ENCODE measurements around the gene SH3RF3.
A peak's percentile ranks its signal among the peaks of the same experiment; 100 is the strongest.
"Not testable (repeated sequence)": the region's sequence is repeated elsewhere in the genome, so short reads cannot be mapped to it uniquely, and the experiment has no call there.

SH3RF3 gene

GRCh38 chr2:109118321-109118720 is 10.7 kb upstream of the SH3RF3 start:
- DNase-seq: no peak
- ATAC-seq: no peak

GRCh38 chr2:109120166-109120565 is 8.8 kb upstream of the SH3RF3 start:
- DNase-seq: no peak
- no peak for ATAC-seq

GRCh38 chr2:109120686-109121085 is 8.3 kb upstream of the SH3RF3 start:
- DNase-seq, ATAC-seq: not testable (repeated sequence)

DNA sequence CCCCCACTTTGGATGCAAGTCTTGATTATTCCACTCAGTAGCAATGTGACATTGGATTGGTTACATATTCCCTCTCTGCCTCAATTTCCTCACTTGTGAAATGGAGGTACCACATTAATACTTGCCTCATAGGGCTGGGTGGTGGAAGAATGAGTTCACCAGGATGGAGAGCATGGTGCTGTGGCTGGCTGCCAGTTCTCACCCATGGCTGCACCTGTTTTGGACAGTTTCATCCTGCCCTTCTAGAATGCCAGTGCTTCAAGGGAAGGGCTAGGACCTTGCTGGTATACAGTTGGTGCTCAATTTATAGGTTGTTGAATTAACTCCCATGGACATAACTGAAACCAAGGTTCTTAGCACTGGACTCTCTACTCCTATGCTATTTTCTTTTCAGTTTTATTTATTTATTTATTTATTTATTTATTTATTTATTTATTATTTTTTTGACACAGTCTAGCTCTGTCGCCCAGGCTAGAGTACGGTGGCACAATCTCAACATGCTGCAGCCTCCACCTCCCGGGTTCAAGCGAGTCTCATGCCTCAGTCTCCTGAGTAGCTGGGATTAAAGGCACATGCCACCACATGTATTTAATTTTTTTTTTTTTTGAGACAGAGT is 5.3 kb upstream of the SH3RF3 start:
- DNase-seq: no peak
- ATAC-seq: no peak

DNA sequence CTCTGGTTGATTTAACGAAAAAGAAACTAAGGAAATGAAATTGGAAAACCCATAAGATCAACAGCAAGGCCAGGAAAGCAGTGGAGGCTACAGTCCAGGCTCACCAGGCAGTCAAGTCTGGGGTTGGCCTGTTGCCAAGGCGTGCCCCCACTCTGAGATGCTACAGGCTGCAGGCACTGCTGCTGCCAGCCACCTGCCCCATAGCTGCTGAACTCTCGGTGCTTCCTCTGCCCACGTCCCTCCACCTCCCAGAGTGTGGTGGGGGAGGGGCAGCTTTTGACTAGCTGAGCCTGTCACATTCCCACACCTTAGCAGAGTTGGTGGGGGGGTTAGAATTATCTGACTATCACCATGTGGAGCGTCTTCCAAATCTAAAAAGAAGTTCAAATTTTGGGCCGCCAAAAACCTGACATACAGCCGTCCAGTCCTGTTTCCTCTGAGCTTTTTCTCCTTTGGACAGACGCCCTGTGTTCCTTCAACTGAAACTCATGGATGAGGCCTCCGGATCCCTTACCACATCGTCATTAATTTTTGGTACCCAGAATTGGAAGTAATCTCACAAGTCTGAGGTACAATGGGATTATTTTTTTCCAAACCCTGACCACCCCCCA is 3.9 kb upstream of the SH3RF3 start:
- ATAC-seq (no peak), DNase-seq (no peak)

GRCh38 chr2:109125593-109126500 is 3.2 kb upstream of the SH3RF3 start:
- DNase-seq (no peak), ATAC-seq (no peak)

- ATAC-seq: no peak
- DNase-seq: no peak
These were observed 2.5 kb upstream of the SH3RF3 start for GRCh38 chr2:109126501-109126860.

DNA sequence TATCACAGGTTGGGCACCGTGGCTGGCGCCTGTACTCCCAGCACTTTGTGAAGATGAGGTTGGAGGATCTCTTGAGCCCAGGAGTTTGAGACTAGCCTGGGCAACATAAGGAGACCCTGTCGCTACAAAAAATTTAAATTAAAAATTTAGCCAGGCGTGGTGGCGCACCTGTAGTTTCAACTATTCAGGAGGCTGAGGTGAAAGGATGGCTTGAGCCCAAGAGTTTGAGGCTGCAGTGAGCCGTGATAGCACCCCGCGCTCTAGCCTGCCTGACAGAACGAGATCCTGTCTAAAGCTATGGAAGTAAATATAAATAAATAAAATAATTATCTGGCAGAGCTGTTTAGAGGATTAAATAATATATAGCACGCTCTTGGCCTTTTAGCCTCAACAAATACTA is 1.4 kb upstream of the SH3RF3 start:
- no peak for ATAC-seq
- no peak for DNase-seq

- peak; percentile 83 for DNase-seq
- ATAC-seq: peak; percentile 72
These were observed 873 bp upstream of the SH3RF3 start for GRCh38 chr2:109128048-109128615.

DNA sequence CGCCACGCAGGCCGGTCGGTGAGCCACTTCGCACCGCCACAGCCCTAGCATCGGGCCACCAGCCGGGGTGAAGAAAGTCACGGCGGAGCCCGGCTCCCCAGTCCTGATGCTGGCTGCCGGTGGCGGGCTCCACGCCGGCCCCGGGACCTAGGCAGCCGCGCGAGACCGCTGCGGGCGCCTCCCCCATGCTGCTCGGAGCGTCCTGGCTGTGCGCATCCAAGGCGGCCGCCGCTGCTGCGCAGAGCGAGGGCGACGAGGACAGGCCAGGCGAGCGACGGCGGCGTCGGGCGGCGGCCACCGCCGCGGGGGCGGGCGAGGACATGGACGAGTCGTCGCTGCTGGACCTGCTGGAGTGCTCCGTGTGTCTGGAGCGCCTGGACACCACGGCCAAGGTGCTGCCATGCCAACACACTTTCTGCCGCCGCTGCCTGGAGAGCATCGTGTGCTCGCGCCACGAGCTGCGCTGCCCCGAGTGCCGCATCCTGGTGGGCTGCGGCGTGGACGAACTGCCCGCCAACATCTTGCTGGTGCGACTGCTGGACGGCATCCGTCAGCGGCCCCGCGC is 433 bp downstream of the SH3RF3 start:
- ATAC-seq: peak; percentile 51
- no peak for DNase-seq

DNA sequence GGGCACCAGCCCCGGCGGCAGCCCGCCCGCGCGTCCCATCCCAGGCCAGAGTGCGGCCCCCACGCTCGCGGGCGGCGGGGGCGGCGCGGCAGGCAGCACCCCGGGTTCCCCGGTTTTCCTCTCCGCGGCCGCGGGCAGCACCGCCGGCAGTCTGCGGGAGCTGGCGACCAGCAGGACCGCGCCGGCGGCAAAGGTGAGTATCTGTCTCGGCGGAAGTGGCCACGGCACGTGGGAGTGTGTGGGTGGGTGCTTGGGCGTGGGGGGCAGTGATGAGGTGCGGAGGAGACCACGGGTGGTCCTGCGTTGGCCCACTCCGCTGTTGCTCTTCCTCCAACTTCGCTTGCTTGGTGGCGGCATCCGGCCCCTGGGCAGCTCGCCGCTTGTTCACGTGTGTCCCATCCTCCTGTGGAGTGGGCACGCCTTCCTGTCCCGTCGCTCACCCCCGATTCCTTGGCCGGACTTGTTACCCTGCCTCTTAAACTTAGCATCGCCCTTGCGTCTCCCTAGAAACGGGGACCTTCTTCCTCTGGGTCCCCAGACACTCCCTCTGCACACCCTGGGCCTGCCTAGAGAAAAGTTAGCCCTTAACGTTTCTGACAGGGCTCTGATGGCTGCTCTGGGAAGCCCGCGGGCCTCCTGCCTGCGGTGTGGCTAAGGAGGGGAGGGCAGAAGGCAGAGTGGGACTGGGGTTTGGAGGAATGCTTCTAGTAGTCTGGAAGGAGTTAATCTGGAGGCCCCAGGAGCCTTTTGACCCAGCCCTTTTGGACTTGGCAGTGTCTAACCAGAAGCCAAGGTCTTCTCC is 1.1 kb downstream of the SH3RF3 start:
- DNase-seq (peak; percentile 34), ATAC-seq (peak; percentile 4)

DNA sequence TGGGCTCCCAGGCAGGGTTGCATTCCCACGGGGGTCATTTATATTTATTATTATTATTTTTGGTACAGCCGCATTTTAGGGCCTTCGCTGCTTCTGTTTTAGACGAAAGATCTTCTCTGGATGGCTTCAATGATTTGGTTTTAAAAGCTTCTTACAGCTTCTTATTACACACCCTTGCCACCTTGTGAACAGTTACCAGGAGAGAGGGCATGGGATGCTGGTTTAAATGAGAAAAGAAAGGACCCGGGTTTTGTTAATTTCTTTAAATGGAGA is 1.7 kb downstream of the SH3RF3 start:
- ATAC-seq (no peak), DNase-seq (no peak)

DNA sequence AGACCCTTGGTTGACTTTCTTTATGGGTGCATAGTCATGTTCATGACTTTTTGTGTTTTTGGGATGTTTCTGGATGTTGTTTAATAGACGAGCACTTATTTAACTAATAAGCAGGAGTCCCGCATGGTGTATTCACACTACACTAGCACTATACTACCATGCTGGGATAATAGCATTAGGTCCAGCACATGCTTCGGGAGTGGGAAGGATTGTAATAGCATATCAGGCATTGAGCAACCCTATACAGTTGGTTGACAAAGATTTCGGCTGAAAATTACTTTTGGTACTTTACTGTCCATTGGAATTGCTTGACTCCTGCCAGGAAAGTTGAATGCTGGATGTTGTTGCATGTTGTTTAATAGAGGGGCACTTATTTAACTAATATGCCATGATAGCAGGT is 2.8 kb downstream of the SH3RF3 start:
- DNase-seq (no peak), ATAC-seq (no peak)

DNA sequence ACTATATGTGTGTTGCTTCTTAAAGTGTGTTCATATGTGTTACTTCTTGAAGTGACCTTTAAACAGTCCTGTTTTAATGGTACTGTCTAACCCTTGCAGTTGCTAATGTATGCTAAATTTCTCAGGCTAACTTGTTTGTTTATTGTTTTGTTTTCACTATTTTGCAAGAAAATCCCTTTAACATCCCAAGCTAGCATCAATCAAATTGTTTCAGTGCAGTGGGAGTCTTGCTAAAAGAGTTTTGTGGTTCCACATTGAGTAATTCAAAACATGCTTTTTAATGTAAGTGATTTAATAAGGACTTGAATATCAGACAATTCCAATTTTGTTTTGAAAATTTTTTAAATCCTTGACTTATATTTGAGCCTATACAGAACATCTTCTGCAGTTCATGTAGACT is 3.6 kb downstream of the SH3RF3 start:
- DNase-seq (no peak), ATAC-seq (no peak)

DNA sequence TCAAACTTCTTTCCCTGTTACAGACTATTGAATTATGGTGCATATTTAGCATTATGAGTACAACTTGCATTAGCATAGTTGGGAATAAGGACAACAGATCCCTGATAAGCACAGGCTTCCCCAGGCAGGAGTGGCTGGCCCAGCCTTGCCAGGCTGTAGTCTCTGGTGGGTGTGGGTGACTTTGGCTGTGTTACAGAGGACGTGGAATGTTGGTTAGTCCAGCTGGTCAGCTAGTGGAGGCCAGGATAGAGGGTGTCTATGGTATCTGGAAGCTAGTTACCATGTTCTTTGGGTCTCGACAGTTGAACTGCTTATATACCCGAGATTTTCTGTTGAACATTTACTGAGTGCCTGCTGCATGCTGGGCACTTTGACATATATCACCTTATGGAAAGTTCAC is 4.7 kb downstream of the SH3RF3 start:
- ATAC-seq (no peak), DNase-seq (no peak)

- DNase-seq (no peak), ATAC-seq (peak; percentile 32)
These were observed 5.8 kb downstream of the SH3RF3 start for GRCh38 chr2:109134741-109135358.

- no peak for ATAC-seq
- DNase-seq: no peak
These were observed 6.6 kb downstream of the SH3RF3 start for GRCh38 chr2:109135359-109136197.

DNA sequence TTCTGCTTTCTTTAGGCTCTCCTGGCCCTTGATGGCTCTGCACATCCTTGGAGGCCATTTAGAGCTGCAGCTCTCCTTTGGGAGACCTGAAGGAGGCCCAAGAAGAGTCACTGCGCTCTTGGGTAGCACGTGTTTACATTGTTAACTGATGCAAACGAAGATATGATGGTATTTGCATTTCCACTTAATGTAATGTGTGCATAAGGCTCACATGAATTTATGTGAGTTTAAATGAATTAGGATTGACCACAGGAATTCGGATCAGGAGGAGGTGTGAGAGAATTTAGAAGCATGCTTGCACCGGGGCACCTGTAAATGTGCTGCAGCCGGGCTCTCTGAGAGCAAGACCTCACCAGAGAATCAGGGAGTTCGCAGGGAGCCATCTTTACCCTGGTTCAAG is 7.5 kb downstream of the SH3RF3 start:
- ATAC-seq (no peak), DNase-seq (no peak)

- no peak for ATAC-seq
These were observed 8.6 kb downstream of the SH3RF3 start for GRCh38 chr2:109137616-109138015.

DNA sequence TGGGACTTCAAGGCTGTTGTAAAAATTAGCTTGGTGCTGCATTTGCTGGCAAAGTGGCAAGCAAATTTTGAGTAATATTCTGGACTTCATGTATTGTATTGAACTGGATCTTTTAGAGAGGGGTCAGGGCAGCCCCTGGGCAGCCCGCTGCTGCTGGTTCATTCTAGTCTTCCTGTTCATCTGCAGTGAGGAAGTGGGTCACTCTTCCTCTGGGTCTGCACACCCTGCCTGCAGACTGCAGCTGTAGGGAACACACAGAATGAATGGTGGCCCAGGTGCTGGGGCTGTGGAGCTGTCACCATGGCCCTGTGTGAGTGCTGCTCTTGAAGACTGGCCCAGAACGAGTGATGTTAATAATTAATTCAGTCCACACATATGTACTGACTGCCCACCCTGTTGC is 9.4 kb downstream of the SH3RF3 start:
- ATAC-seq (no peak), DNase-seq (no peak)

More at GRCh38 chr2:109137616-109138015, 8.6 kb downstream of the SH3RF3 start:
- no peak for DNase-seq

- no peak for DNase-seq
- no peak for ATAC-seq
These were observed 10.0 kb downstream of the SH3RF3 start for GRCh38 chr2:109139002-109139401.

Measured in stimulated activated naive CD8-positive, alpha-beta T cell treated with anti-CD3 and anti-CD28 coated beads, Interleukin-15, Interleukin-2, amounts not matched to agents 100 U/mL and 50 U/mL, for 24 hours (primary cell).